GM21390 (cell line): Measurements from ENCODE around the gene SKA2.
"Not testable (repeated sequence)": the region's sequence is repeated elsewhere in the genome, so short reads cannot be mapped to it uniquely, and the experiment has no call there.

Source experiments
- ATAC-seq: cut with Tn5 transposase; IDR thresholded peaks from one replicate; pipeline ENCODE4 v1.9.1; 2021; ENCODE audit not compliant: unreplicated experiment

Gene SKA2

DNA sequence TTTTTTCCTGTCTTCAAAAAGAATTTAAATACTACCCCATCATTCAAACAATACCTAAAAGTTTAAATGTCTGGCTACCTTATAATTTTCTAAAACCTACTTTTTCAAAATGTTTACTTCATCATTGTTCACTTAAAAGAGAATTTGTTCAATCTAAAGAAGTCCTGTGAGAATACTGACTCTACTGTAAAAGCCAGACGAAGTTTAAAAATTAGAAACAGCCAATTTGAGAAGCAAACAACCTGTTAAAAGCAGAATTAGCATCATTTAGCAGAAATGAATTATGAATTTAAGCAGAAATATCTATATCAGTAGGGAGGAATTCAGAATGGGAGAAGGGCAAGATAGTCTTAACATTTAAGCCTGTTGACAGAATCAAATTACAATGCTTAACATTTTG is 2.1 kb downstream of the SKA2 start:
- ATAC-seq, result no peak

DNA sequence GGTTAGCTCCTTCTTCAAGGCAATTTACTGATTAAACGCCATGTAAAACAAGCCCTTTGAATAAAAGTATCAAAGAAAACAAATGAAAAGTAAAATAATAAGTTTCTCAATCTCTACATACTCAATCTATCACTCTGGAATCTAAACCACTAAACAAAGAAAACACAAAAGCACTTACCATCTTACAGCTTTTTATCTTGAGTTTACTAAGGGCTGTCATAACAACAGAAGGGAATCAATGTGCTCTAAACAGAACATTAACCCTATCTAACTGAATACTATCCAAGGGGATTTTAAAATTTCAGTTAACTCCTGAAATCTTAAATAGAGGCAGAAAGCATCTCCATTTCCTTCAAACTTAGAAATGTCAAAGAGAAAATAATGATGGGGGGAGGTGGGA is 3.4 kb downstream of the SKA2 start:
- no peak for ATAC-seq

DNA sequence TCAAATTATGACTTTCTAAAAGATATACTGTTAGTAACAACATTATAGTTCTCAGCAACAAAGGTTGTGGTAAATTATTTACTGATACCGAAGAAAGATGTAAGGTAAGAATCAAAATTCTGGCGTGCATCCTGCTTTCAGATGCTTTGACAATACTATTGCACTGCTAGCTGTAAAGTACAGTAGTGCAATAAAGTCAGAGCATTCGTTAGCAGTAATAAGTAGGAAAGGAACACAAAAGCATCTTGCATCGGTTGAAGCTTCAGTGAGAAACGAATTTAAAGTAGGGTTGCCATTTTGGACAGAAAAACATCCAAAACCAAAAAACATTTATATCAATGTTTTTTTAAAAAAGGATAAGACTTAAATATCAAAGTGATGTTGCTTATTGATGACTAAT is 4.0 kb downstream of the SKA2 start:
- ATAC-seq, result no peak

DNA sequence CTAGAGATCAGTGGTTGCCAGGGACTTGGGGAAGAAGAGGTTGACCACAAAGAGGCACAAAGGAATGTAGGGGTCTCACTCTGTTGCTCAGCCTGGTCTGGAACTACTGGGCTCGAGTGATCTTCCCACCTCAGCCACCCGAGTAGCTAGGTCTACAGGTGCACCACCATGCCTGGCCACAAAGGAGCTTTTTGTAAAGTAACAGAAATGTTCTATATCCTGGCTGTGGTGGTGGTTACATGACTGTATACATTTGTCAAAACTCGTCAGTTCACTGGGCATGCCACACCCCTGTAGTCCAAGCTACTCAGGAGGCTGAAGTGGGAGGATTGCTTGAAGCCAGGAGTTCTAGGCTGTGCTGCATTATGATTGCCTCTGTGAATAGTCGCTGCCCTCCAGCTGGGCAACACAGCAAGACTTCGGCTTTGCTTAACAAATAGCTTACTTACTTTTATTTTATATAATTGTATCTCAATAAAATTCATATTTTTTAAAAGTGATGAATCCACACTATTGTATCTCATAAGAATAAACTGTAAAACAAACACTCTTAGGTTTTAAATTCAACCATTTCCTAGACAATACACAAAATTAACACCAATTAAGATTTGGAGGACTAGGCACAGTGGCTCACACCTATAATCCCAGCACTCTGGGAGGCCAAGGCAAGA is 5.0 kb downstream of the SKA2 start:
- no peak for ATAC-seq

DNA sequence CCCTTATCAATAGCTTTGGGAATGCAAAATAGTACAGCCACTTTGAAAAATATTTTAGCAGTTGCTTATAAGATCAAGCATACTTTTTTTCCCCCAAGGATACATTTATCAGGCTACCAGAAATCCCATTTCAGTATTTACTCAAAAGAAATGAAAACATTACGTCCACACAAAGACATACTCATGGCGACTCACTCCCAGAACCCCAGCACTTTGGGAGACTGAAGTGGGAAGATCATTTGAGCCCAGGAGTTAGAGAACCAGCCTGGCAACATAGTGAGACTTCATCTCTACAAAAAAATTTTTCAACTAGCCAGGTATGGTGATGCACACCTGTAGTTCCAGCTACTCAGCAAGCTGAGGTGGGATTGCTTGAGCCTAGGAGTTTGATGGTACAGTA is 5.9 kb downstream of the SKA2 start:
- no peak for ATAC-seq

DNA sequence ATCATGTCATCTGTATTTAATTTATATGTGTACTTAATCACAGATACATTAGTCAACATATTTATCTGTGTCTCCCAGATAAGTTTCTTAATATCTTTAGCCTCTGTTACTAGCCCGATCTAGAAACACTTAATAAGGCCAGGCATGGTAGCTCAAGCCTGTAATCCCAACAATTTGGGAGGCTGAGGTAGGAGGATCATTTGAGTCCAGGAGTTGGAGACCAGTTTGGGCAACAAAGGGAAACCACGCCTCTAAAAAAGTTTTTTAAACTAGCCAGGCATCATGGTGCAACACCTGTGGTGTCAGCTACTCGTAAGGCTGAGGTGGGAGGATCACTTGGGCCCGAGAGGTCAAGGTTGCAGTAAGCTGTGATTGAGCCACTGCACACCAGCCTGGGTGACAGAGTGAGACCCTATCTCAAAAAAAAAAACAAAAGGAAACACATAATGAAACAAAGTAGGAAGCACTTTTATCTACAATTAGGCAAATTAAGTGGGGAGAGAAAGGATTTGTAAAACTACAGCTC is 9.4 kb downstream of the SKA2 start:
- no peak for ATAC-seq

DNA sequence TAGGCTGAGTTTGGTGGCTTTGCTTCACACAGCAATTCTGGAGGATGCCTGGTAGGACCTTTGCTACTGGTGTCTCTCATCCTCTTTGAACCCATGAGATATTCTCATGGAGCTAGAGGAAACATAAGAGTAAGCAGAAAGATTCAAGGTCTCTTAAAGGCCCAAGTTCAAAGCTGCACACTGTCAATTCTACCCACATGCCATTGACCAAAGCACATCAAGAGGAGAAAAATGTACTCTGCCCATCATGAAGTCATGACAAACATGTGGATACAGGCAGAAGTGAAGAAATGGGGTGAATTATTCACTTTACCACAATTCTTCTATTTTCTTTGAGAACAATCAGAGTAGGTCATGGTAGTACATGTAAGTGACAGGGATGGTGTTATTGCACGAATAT is 13.1 kb downstream of the SKA2 start:
- no peak for ATAC-seq

DNA sequence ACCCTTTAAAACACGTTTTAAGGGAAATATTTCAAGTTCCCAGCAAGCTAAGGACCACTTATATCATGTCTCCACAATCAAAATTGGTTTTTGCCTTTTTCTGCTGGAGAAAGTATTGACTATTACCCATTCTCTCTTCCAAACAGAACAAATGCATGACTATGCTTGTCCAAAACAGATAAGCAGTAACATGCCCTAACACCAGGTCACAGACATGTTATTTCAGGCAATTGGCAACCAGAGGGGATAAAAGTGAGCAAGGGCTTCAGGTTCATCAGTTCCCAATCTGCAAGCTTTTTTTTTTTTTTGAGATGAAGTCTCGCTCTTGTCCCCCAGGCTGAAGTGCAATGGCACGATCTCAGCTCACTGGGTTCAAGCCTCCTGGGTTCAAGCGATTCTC is 15.0 kb downstream of the SKA2 start:
- ATAC-seq, result no peak

DNA sequence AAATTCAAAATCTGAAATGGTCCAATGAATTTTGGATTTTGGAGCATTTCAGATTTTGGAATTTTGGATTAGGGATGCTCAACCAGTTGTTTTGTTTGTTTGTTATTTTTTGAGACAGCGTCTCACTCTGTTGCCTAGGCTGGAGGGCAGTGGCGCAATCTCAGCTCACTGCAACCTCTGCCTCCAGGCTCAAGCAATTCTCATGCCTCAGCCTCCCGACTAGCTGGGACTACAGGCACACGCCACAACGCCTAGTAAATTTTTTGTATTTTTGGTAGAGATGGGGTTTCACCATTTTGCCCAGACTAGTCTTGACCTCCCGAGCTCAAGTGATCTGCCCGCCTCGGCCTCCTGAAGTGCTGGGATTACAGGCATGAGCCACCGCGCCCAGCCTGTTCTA is 16.6 kb downstream of the SKA2 start:
- ATAC-seq, result not testable (repeated sequence)

DNA sequence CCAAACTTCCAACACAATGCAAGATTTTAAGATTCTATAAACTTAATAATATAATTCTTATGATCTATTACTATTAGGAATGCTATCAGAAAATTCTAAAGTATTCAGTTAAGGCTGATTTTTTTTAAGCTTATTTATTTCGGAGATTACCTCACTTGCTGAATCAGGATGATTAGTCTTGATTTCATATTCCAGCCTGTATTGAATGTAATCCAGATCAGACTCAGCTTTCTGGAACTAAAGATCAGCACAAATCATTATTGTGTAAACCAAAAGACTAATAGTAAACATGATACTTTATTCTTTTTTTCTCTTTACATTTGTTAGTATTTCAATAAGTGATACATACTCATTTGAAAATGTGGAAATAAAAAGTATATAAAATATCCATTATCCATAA is 23.9 kb downstream of the SKA2 start:
- ATAC-seq, result no peak

DNA sequence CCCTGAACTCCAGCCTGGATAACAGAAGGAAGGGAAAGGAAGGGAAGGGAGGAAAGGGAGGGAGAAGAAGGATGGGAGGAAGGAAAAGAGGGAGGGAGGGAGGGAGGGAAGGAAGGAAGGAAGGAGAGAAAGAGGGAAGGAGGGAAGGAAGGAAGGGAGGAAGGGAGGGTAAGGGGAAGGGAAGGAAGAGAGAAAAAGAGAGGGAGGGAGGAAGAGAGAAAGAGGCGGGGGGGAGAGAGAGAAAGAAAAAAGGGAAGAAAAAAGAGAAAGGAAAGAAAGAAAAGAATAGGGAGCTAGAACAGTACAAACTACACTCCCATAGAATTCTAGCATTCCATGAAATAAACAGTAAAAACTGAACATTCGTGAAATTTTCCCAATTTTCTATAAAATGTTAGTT is 25.2 kb downstream of the SKA2 start:
- ATAC-seq, result no peak

DNA sequence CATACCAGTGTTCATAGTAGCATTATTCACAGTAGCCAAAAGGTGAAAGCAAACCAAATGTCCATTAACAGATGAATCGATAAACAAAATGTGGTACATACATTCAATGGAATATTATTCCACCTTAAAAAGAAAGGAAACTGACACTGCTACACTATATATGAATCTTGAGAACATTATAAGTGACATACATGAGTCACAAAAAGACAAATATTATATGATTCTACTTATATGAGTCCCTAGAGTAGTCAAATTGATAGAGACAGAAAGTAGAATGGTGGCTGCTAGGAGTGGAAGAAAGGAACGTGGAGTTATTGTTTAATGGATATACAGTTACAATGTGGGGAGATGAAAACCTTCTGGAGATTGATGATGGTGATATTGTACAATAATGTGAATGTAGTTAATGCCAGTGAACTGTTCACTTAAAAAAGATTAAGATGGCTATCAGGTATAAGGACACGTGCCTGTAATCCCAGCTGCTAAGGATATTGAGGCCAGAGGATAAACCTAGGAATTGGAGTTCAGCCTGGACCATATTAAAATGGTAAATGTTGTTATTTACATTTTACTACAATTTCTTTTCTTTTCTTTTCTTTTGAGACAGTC is 28.1 kb downstream of the SKA2 start:
- no peak for ATAC-seq

DNA sequence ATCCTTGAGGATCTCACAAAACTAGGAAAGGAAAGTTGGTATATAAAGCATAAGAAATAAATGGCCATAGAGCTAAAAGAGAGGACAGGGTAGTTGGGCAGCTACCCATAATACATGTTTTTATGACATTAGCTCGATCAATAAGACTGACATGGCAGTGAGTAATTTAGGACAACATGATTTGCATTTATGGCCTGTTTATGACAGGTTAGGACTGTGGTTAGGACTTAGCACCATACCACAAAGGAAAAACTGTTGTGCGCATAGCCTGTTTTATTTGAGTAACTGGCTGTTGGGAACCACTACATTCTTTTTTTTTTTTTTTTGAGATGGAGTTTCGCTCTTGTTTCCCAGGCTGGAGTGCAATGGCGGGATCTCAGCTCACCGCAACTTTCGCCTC is 30.3 kb downstream of the SKA2 start:
- no peak for ATAC-seq

DNA sequence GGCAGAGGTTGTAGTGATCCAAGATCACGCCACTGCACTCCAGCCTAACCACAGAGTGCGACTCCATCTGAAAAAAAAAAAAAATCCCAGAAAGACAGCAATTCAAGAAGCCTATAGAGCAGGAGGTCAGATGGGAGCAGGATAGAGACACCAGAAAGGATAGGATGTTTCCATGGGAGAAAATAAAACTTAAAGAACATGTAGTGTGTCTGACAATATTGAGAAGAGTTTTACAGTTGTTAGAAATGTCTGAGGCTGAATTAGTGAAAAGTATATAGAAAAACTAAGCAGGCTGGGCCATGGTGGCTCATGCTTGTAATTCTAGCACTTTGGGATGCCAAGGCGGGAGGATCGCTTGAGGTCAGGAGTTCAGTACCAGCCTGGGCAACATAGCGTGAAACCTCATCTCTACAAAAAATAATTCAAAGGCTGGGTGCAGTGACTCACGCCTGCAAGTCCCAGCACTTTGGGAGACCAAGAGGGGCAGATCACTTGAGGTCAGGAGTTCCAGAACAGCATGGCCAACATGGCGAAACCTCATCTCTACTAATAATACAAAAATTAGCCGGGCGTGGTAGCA is 33.0 kb downstream of the SKA2 start:
- ATAC-seq, result no peak

DNA sequence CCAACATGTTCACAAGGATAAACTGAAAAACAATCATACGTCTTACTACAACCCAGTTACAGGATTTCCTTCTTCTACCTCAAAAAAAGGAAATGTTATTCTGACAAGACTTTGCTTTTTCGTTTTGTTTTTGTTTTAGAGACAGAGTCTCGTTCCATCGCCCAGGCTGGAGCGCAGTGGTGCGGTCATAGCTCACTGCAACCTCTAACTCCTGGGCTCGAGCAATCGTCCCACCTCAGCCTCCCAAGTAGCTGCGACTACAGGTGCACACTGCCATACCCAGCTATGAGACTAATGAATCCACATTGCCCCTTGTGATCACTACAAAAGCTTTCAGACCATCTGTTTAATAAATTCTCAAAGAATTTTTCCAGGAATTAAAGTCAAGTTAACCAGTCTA is 39.5 kb downstream of the SKA2 start:
- ATAC-seq, result no peak

DNA sequence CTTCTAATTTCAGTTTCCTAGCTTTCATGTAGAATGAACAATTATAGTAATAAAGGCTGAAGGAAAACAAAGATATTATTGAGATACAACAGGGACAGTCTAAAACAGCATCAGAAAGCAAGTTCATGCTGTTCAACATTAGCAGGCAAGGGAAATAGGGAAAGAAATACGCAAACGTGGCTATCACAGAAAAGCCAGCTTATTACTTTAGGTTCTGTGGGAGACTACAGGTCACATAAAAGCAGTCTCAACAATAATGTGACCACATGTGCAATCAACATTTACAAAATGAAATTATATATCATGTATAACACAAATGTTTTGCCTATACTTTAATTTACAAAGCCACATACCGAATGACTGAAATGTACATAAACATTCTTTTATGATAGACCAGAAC is 43.4 kb downstream of the SKA2 start:
- no peak for ATAC-seq

DNA sequence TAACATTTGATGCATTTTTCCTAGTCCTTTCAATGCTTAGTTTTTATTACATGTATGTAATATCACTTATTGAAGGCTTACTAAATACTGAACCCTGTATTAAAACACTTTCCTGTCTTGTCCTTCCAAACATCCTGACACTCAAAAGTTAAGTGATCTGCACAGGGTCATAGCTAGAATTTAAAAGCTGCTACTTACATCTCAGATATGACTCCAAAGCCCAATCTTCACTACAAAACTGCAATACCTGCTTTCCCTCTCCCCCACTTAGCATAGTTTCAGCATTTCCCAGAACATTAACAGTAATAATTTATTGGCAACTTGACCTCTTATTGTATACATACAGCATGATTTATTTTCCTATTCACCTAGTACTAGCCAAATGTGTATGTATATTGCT is 44.0 kb downstream of the SKA2 start:
- no peak for ATAC-seq

DNA sequence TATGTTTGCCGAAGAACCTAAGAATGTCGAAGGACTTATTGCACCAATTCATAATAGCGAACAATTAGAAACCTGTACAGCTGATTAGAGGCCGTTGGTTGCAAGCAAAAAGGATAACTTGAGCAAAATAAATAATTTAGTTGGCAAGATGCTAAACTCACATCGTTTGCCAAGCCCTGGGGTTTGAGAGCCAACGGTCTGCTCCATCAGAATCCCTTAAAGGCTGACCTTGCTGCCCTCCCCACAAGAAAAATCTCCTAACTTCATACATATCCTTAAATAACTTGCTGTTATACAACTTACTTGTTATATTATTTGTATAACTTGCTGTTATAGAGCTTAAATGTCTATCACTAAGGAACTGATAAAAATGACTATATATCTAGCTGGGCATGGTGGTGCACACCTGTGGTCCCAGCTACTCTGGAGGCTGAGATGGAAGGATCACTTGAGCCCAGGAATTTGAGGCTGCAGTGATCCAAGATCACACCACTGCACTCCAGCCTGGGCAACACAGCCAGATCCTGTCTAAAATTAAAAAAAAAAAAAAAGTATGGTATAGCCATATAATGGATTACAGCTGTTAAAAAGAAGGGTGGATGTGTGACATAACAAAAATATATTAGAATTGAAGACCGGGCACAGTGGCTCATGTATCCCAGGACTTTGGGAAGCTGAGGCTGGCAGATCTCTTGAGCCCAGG is 46.4 kb downstream of the SKA2 start:
- ATAC-seq, result no peak

DNA sequence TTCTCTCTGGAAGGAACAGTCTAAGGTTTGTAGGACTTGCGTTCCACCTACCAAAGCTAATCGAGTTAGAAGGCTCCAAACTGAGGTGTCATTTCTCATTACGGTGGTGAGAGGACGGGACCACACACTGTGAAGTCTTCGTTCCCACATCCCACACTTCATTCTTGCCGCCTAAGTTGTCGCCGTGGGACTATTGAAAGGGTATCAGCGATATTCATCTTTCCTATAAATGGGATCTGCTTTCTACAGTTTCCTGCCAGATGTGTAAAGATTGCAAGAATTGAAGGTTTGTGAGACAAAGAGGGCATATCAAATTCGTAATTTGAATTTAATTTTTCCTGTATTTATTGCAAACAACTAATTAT is 47.7 kb downstream of the SKA2 start:
- ATAC-seq, result no peak

DNA sequence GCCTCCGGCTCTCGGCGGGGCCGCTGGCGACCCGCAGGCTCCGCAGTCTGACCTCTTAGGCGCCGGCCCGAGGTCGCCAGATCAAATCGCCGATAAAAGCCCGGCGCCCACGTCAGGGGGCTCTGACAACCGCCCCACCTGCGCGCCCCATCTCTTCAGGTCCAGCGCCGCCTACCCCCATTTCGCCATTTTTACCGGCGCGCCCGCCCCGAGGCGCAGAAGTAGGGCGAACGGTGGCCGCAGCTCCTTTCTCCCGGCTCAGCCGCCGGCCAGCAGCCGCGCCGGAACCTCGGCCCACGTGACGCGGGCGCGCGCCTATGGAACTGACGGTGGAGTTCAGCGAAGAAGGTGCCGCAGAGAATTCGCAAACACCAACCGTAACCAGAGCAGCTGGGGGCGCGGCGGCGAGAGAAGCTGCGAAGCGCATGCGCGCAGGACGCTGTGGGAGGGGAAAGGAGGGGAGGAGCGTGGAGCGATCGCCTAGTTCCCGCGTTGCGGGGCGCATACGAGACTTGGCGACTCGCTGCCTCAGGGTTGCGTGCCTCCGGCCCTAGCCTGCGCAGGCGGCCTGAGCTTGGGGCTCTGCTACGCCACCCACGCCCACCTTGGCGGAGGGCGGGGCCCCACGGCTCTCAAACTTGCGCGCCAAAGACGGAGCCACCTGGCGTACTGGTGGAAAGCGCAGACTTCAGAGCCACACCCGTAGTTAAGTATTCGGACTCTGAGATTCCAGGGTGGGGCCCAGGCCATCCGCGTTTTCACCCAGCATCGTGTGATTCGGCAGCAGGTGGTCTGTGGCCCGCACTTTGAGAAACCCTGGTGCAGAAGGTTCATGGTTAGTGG is 48.3 kb downstream of the SKA2 start, which contains the start of gene TRIM37:
TSS of gene TRIM37 (minus strand) at position 418 of the 843 bp plus-strand sequence. CDS start 419 bp downstream, outside the sequence.
- ATAC-seq, result peak; percentile 93

DNA sequence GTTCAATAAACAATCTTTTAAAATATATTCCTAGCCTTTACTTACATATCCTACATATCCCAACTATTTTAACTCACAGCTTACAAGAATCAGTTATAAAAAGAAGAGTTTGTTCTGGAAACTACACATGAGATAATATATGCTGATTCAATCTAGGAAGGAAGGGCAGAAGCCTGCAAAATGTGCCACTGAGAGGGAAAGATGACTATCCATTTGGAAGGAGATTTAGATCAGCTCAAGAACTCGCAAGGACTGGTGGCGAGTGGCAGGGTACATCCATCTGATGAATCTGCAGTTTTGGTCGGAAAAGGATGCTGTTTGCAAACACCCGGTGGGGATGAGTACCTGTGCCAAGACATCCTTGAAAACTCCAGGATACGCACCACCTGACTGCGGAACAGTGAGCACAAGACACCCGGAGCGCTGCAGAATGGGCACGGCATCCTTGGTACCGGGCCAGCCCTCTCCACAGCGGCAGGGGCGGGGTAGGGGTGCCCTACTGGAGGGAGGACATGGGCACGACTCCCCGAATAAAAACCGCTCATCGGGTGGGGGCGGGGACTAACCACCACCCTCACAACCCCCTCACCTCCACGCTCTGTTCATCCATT is 49.0 kb downstream of the SKA2 start:
- peak; percentile 20 for ATAC-seq
